NB4 (cell line): ENCODE data around the gene MANSC4.
"Not testable (repeated sequence)": the region's sequence is repeated elsewhere in the genome, so short reads cannot be mapped to it uniquely, and the experiment has no call there.

Experiments used
- DNase-seq: peaks from one replicate; pipeline ENCODE4 v3.0.0; 2010; ENCODE audit warnings: low read depth
- H3K4me3 ChIP-seq: one replicate; pipeline ENCODE4 v1.5.1; 2011; ENCODE audit warnings: mild to moderate bottlenecking, low read depth, low read length, moderate library complexity
- CTCF ChIP-seq: IDR thresholded peaks from one replicate; pipeline ENCODE4 v1.5.1; 2012; ENCODE audit warnings: low read depth, low read length
- MYC ChIP-seq: IDR thresholded peaks from 2 replicates; pipeline ENCODE4 v1.6.1; 2011; ENCODE audit warnings: low read depth, low read length
- POLR2A ChIP-seq: IDR thresholded peaks from 2 replicates; pipeline ENCODE4 v1.6.1; 2011; ENCODE audit warnings: mild to moderate bottlenecking; ENCODE audit not compliant: insufficient read length; ENCODE audit errors: extremely low read depth
- TF ChIP-seq, protein P1 (sequence below): IDR thresholded peaks from 2 replicates; pipeline ENCODE4 v1.6.1; 2011; ENCODE audit warnings: low read depth, low read length

MANSC4 gene

GRCh38 chr12:27762757-27763156 lies 17.3 kb downstream of the MANSC4 start:
- no peak for DNase-seq
- H3K4me3 ChIP-seq: no peak overlapping the region
- no peak for TF ChIP-seq CTCF
- TF ChIP-seq, protein P1, sequence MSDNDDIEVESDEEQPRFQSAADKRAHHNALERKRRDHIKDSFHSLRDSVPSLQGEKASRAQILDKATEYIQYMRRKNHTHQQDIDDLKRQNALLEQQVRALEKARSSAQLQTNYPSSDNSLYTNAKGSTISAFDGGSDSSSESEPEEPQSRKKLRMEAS: no peak

- H3K4me3 ChIP-seq: no peak overlapping the region
- no peak for DNase-seq
- TF ChIP-seq CTCF (no peak), POLR2A (no peak), MYC (no peak)
- TF ChIP-seq, protein P1: no peak
Measured at GRCh38 chr12:27756670-27757195, 23.3 kb downstream of the MANSC4 start.

DNA sequence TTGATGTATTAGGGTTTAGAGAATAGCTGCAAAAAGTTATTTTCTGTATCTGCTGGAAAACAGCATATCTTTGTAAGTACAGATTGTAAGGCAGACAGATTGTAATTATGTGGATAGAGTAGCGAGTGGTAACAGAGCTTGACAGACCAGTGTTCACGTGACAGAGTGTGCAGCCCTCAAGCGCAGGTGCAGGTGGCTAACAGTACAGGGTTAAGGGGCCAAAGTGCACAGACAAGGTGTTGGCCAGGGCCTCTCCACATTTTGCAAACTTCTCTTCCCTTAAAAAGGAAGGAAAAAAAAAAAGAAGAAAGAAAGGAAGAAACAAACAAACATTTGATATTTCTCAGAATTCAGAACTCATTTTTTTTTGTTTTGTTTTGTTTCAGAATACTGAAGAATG lies 25.2 kb downstream of the MANSC4 start:
- no peak for DNase-seq
- TF ChIP-seq MYC (no peak), POLR2A (no peak), CTCF (no peak)
- TF ChIP-seq, protein P1: no peak
- no peak overlapping the region for H3K4me3 ChIP-seq

DNA sequence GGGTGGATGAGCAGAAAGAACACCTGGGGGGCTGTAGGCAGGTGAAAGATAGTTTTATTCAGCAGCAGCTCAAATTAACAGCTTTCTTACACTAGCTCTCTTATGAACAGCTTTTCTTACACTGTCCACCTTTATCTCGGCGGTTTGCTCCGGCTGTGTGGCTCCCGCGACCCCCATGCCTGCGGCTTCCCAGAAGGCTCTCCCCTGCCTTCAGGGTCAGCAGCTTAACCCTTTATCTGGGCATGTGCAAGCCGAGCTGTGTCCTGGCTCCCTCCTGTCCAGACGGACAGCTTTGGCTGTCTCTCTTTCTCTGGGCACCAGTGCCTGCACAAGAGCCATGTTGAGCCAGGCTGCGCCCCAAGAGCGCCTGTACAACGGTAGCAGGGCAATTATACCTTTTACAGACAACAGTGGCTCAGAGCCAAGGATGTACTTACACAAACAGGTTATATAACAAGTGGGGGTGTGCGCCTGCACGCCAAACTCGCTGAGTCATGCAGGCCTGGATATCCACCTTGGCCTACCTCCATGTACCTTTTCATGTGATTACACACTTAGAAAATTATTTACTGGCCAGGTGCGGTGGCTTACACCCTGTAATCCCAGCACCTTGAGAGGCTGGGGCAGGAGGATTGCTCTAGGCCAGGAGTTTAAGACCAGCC lies 28.5 kb downstream of the MANSC4 start:
- H3K4me3 ChIP-seq: no peak overlapping the region
- TF ChIP-seq, protein P1: no peak
- TF ChIP-seq CTCF: no peak
- peak; percentile 32 for DNase-seq

- DNase-seq: no peak
- H3K4me3 ChIP-seq: no peak overlapping the region
- TF ChIP-seq MYC: no peak
- TF ChIP-seq, protein P1: no peak
- no peak for TF ChIP-seq CTCF
- no peak for TF ChIP-seq POLR2A
Measured at GRCh38 chr12:27747111-27747820, 32.8 kb downstream of the MANSC4 start.

GRCh38 chr12:27745734-27746133 lies 34.3 kb downstream of the MANSC4 start:
- DNase-seq, H3K4me3 ChIP-seq: not testable (repeated sequence)
